RWPE1 (cell line): ENCODE data around the gene IL16.

Experiments
- CTCF ChIA-PET: fragments of 350-600 bp; sonication (Branson Sonifier 250); formaldehyde crosslinking; extraction: SDS; loops from one replicate; lab custom pipeline; 2021; lab: Yijun Ruan, JAX
- POLR2A ChIA-PET: fragments of 400-600 bp; formaldehyde crosslinking; extraction: SDS; loops from one replicate; lab custom pipeline; 2020; ENCODE audit warnings: antibody characterized with exemption; ENCODE audit not compliant: low non-redundant PET; lab: Yijun Ruan, JAX
- DNase-seq: peaks from one replicate; pipeline ENCODE4 v3.0.0; 2012; ENCODE audit warnings: low spot score
- H3K27ac ChIP-seq: fragments of 450-650 bp; 2 replicates; pipeline ENCODE4 v1.5.1; 2017
- CTCF ChIP-seq: fragments of 450-650 bp; conservative IDR thresholded peaks from 2 replicates; pipeline ENCODE4 v1.5.1; 2017; ENCODE audit warnings: low read depth, mild to moderate bottlenecking

Gene IL16

GRCh38 chr15:81334768-81335435, 138.2 kb downstream of the IL16 start:
- DNase-seq: no peak
- ChIA-PET CTCF (interaction anchor here (0.7 kb wide), 1 partner anchor 179 kb away, joined by 3 read pairs; no protein-coding TSS in a partner anchor), POLR2A (no interaction called here)
- TF ChIP-seq CTCF: no peak
- H3K27ac ChIP-seq: no peak overlapping the region

- no peak overlapping the region for H3K27ac ChIP-seq
- ChIA-PET POLR2A (no interaction called here), CTCF (no interaction called here)
- no peak for TF ChIP-seq CTCF
- DNase-seq: no peak
Observed at GRCh38 chr15:81335631-81336030, 139.0 kb downstream of the IL16 start.

GRCh38 chr15:81336568-81336967, 139.9 kb downstream of the IL16 start:
- CTCF ChIA-PET: interaction anchor here (0.7 to 1.0 kb wide), 2 partner anchors 9 to 62 kb away, joined by 3 to 4 read pairs; no protein-coding TSS in a partner anchor
- DNase-seq: peak; percentile 23
- POLR2A ChIA-PET: no interaction called here
- H3K27ac ChIP-seq: no peak overlapping the region
- TF ChIP-seq CTCF: no peak

GRCh38 chr15:81337241-81337640, 140.6 kb downstream of the IL16 start:
- ChIA-PET CTCF (interaction anchor here (1.0 kb wide), 2 partner anchors 62 kb away, joined by 4 read pairs; no protein-coding TSS in a partner anchor), POLR2A (no interaction called here)
- no peak for DNase-seq
- peak overlapping the region; percentile 78 for H3K27ac ChIP-seq
- TF ChIP-seq CTCF: no peak

GRCh38 chr15:81337713-81338157, 141.1 kb downstream of the IL16 start:
- ChIA-PET CTCF (interaction anchor here (1.0 kb wide), 1 partner anchor 62 kb away, joined by 4 read pairs; no protein-coding TSS in a partner anchor), POLR2A (interaction anchor here (0.6 kb wide), 1 partner anchor 989 kb away, joined by 3 read pairs; no protein-coding TSS in a partner anchor)
- H3K27ac ChIP-seq: peak overlapping the region; percentile 78
- no peak for DNase-seq
- TF ChIP-seq CTCF: no peak

GRCh38 chr15:81338170-81339007, 141.7 kb downstream of the IL16 start:
- POLR2A ChIA-PET: interaction anchor here (0.6 kb wide), 1 partner anchor 989 kb away, joined by 3 read pairs; no protein-coding TSS in a partner anchor
- DNase-seq: peak; percentile 77

More at GRCh38 chr15:81338170-81339007, 141.7 kb downstream of the IL16 start:
- no peak for TF ChIP-seq CTCF
- CTCF ChIA-PET: interaction anchor here (0.5 to 1.0 kb wide), 2 partner anchors 63 to 796 kb away, joined by 4 read pairs; no protein-coding TSS in a partner anchor
- H3K27ac ChIP-seq: peak overlapping the region; percentile 78
